ENCODE measurements around the gene FBXO44.
A peak's percentile ranks its signal among the peaks of the same experiment; 100 is the strongest.

The FBXO44 gene

GRCh38 chr1:11615090-11615489, 39.6 kb upstream of the FBXO44 start:
- no peak for TF ChIP-seq TAF1 (IDR thresholded peaks at IDR 0.05; ENCODE audit: low read depth)
- no peak for TF ChIP-seq USF1 (IDR thresholded peaks at IDR 0.05)
- no peak for TF ChIP-seq ZBTB7A (IDR thresholded peaks at IDR 0.05; ENCODE audit: low read depth)
- no peak for TF ChIP-seq YY1 (IDR thresholded peaks at IDR 0.05; ENCODE audit: low read depth)
- no peak for TF ChIP-seq FOXM1 (IDR thresholded peaks at IDR 0.05; ENCODE audit: borderline replicate concordance, low read depth)
- TF ChIP-seq RAD21 (IDR thresholded peaks at IDR 0.05; ENCODE audit: low read depth) = no peak
- TF ChIP-seq CEBPB (IDR thresholded peaks at IDR 0.05) = no peak
- no peak for TF ChIP-seq EGR1 (IDR thresholded peaks at IDR 0.05)
- TF ChIP-seq NFIC (IDR thresholded peaks at IDR 0.05) = no peak
- TF ChIP-seq MAX (IDR thresholded peaks at IDR 0.05) = no peak
- no peak for TF ChIP-seq EP300 (IDR thresholded peaks at IDR 0.05; ENCODE audit: borderline replicate concordance)

GRCh38 chr1:11616766-11617165, 37.9 kb upstream of the FBXO44 start:
- no peak for TF ChIP-seq TAF1 (IDR thresholded peaks at IDR 0.05; ENCODE audit: low read depth)
- TF ChIP-seq ZBTB7A (IDR thresholded peaks at IDR 0.05; ENCODE audit: low read depth) = no peak
- TF ChIP-seq USF1 (IDR thresholded peaks at IDR 0.05) = no peak
- TF ChIP-seq FOXM1 (IDR thresholded peaks at IDR 0.05; ENCODE audit: borderline replicate concordance, low read depth) = no peak
- no peak for TF ChIP-seq TEAD4 (IDR thresholded peaks at IDR 0.05)

- no peak for TF ChIP-seq YY1 (IDR thresholded peaks at IDR 0.05; ENCODE audit: low read depth)
- TF ChIP-seq TCF12 (IDR thresholded peaks at IDR 0.05; ENCODE audit: low read depth) = no peak
- TF ChIP-seq REST (IDR thresholded peaks at IDR 0.05; ENCODE audit: low read depth) = no peak
- TF ChIP-seq EP300 (IDR thresholded peaks at IDR 0.05; ENCODE audit: borderline replicate concordance) = no peak
- TF ChIP-seq MAX (IDR thresholded peaks at IDR 0.05) = no peak
- TF ChIP-seq RAD21 (IDR thresholded peaks at IDR 0.05; ENCODE audit: low read depth) = no peak
- no peak for TF ChIP-seq EGR1 (IDR thresholded peaks at IDR 0.05)
- TF ChIP-seq CREB1 (IDR thresholded peaks at IDR 0.05; ENCODE audit: low read depth) = no peak
Measured at GRCh38 chr1:11617314-11617713, 37.4 kb upstream of the FBXO44 start.

GRCh38 chr1:11617741-11618140, 36.9 kb upstream of the FBXO44 start:
- TF ChIP-seq TEAD4 (IDR thresholded peaks at IDR 0.05) (no peak), ZBTB7A (IDR thresholded peaks at IDR 0.05; ENCODE audit: low read depth) (no peak), YY1 (IDR thresholded peaks at IDR 0.05; ENCODE audit: low read depth) (no peak), RAD21 (IDR thresholded peaks at IDR 0.05; ENCODE audit: low read depth) (no peak), USF1 (IDR thresholded peaks at IDR 0.05) (no peak), NFIC (IDR thresholded peaks at IDR 0.05) (no peak), CEBPB (IDR thresholded peaks at IDR 0.05) (no peak), TCF12 (IDR thresholded peaks at IDR 0.05; ENCODE audit: low read depth) (no peak)

GRCh38 chr1:11620405-11620804, 34.3 kb upstream of the FBXO44 start:
- TF ChIP-seq USF1 (IDR thresholded peaks at IDR 0.05) (peak; percentile 58), YY1 (IDR thresholded peaks at IDR 0.05; ENCODE audit: low read depth) (no peak)

GRCh38 chr1:11620924-11621323, 33.8 kb upstream of the FBXO44 start:
- TF ChIP-seq EGR1 (IDR thresholded peaks at IDR 0.05) (no peak), RAD21 (IDR thresholded peaks at IDR 0.05; ENCODE audit: low read depth) (no peak), TAF1 (IDR thresholded peaks at IDR 0.05; ENCODE audit: low read depth) (no peak), CREB1 (IDR thresholded peaks at IDR 0.05; ENCODE audit: low read depth) (no peak), EP300 (IDR thresholded peaks at IDR 0.05; ENCODE audit: borderline replicate concordance) (no peak), TCF12 (IDR thresholded peaks at IDR 0.05; ENCODE audit: low read depth) (no peak), ZBTB7A (IDR thresholded peaks at IDR 0.05; ENCODE audit: low read depth) (no peak), YY1 (IDR thresholded peaks at IDR 0.05; ENCODE audit: low read depth) (no peak), USF1 (IDR thresholded peaks at IDR 0.05) (no peak), MAX (IDR thresholded peaks at IDR 0.05) (no peak), TEAD4 (IDR thresholded peaks at IDR 0.05) (no peak), CEBPB (IDR thresholded peaks at IDR 0.05) (no peak), FOXM1 (IDR thresholded peaks at IDR 0.05; ENCODE audit: borderline replicate concordance, low read depth) (no peak), NFIC (IDR thresholded peaks at IDR 0.05) (no peak), REST (IDR thresholded peaks at IDR 0.05; ENCODE audit: low read depth) (no peak)
